ENCODE measurements around the gene IGSF8. TPM values are rescaled to one million over a fixed set of nuclear protein-coding genes. Genes with fewer than 3 reads are reported as not detected.

IGSF8 gene
- total and polyA plus RNA-seq, 9 donors = 7.3 to 45.6 (median 34.2) TPM

DNA sequence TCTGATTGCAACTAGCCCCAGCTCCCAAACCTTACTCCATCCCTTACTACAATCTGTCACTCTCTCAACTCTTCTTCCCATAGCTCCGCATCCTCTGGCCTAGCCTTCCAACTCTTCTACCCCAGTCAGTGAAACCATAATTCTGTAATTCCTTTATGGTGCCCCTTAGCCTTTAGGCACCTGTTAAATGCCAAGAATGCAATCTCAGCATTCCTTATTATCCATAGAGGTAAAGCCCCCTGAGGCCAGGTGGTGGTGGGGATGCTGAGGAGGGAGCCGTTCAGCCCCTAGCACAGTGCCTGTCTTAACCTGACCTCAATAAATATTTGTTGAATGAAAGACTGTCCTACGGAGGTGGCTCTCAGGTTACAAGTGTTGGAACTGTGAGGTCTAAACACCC, 31.1 kb upstream of the IGSF8 start:
- no peak overlapping the region for H3K27ac ChIP-seq

DNA sequence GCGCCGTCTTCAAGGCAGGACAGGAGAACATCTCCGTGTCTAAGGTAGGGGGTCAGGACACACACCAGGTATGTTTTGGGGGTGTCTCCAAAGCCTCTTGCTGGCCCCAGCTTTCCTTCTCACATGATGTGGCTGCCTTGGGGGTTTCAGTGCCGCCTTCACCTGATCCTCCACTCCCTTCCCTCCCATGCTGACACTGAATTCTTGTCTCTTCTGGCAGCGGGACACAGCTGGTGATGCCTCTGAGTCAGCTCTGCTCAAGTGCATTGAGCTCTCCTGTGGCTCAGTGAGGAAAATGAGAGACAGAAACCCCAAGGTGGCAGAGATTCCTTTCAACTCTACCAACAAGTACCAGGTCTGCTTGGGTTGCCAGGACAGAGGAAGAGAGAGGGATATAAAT, 30.6 kb upstream of the IGSF8 start:
- Histone ChIP-seq H3K27ac (no peak overlapping the region), H3K4me1 (ENCODE audit: insufficient read depth) (no peaks in the 10 kb centered on the region), H3K27me3 (no peaks in the 10 kb centered on the region), H3K4me3 (no peak overlapping the region), H3K9me3 (no peaks in the 10 kb centered on the region), H3K36me3 (no peaks in the 10 kb centered on the region)
- 92 to 93% (median 92%) methylated on average over 5 of the region's 5 CpGs for WGBS, 3 donors
- TF ChIP-seq POLR2A (IDR thresholded peaks at IDR 0.05) (no peak), EP300 (IDR thresholded peaks at IDR 0.05) (no peak), CTCF (IDR thresholded peaks at IDR 0.05) (no peak)
- intact Hi-C loops (cut with DNase I) = no loop called here
- DNase-seq = no peak

More for the DNA sequence above, 31.1 kb upstream of the IGSF8 start:
- no peak for TF ChIP-seq POLR2A (IDR thresholded peaks at IDR 0.05)
- TF ChIP-seq CTCF (IDR thresholded peaks at IDR 0.05) = no peak
- no peak for TF ChIP-seq EP300 (IDR thresholded peaks at IDR 0.05)
- Histone ChIP-seq H3K36me3 (no peaks in the 10 kb centered on the region), H3K4me1 (ENCODE audit: insufficient read depth) (no peaks in the 10 kb centered on the region), H3K4me3 (no peak overlapping the region), H3K27me3 (no peaks in the 10 kb centered on the region), H3K9me3 (no peaks in the 10 kb centered on the region)
- no peak for DNase-seq
- intact Hi-C loops (cut with DNase I) = no loop called here
- 62 to 85% (median 73%) methylated on average over 3 of the region's 3 CpGs for WGBS, 3 donors

- no peak for DNase-seq
- intact Hi-C loops (cut with DNase I) = no loop called here
- Histone ChIP-seq H3K9me3 (no peaks in the 10 kb centered on the region), H3K36me3 (no peaks in the 10 kb centered on the region), H3K4me3 (no peak overlapping the region), H3K4me1 (ENCODE audit: insufficient read depth) (no peaks in the 10 kb centered on the region), H3K27me3 (no peaks in the 10 kb centered on the region), H3K27ac (no peak overlapping the region)
- TF ChIP-seq CTCF (IDR thresholded peaks at IDR 0.05) (no peak), POLR2A (IDR thresholded peaks at IDR 0.05) (no peak), EP300 (IDR thresholded peaks at IDR 0.05) (no peak)
- WGBS, 3 donors = 91 to 95% (median 94%) methylated on average over 18 of the region's 18 CpGs
Observed at GRCh38 chr1:160128636-160129035, 30.2 kb upstream of the IGSF8 start.

GRCh38 chr1:160127865-160128523, 29.6 kb upstream of the IGSF8 start:
- H3K27ac ChIP-seq = no peak overlapping the region
- no peaks in the 10 kb centered on the region for H3K9me3 ChIP-seq
- H3K4me1 ChIP-seq (ENCODE audit: insufficient read depth) = no peaks in the 10 kb centered on the region
- H3K27me3 ChIP-seq = no peaks in the 10 kb centered on the region
- H3K36me3 ChIP-seq = no peaks in the 10 kb centered on the region
- TF ChIP-seq CTCF (IDR thresholded peaks at IDR 0.05) = no peak
- no peak for TF ChIP-seq EP300 (IDR thresholded peaks at IDR 0.05)
- no peak for TF ChIP-seq POLR2A (IDR thresholded peaks at IDR 0.05)
- no peak for DNase-seq
- WGBS, 3 donors = 70 to 73% (median 72%) methylated on average over 7 of the region's 7 CpGs
- intact Hi-C loops (cut with DNase I) = no loop called here
- H3K4me3 ChIP-seq = no peak overlapping the region

Data from ovary (tissue), 9 donors.